ENCODE data around the gene VWA8. TPM values are rescaled to one million over a fixed set of nuclear protein-coding genes. Genes with fewer than 3 reads are reported as not detected.

The VWA8 gene
- total and polyA plus RNA-seq, 2 of the 13 experiments (the other 11 are each of a cell fraction or from before 2014, with no cell fraction given) = 9.1 to 17.3 TPM

GRCh38 chr13:41554180-41554579 is 406.7 kb downstream of the VWA8 start (continued):
- TF ChIP-seq ZNF646 (CRISPR knock-in tag; IDR thresholded peaks at IDR 0.05) (no peak), ZNF563 (CRISPR knock-in tag; IDR thresholded peaks at IDR 0.05) (no peak), CBX2 (IDR thresholded peaks at IDR 0.05; ENCODE audit: low read depth, low read length) (no peak), CBX2 (CRISPR knock-in tag; IDR thresholded peaks at IDR 0.05; ENCODE audit: low read depth) (no peak), ELF4 (CRISPR knock-in tag; IDR thresholded peaks at IDR 0.05; ENCODE audit: borderline replicate concordance) (no peak), ZBED4 (CRISPR knock-in tag; IDR thresholded peaks at IDR 0.05; ENCODE audit: borderline replicate concordance) (no peak), NR2F1 (CRISPR knock-in tag; IDR thresholded peaks at IDR 0.05) (no peak), CSRNP1 (CRISPR knock-in tag; IDR thresholded peaks at IDR 0.05) (no peak)
